C4-2B (cell line): ENCODE results near the gene CDK14.

Experiments
- CTCF ChIP-seq: fragments of 450-650 bp; conservative IDR thresholded peaks from 2 replicates; pipeline ENCODE4 v1.5.1; 2017; ENCODE audit warnings: mild to moderate bottlenecking
- ZFX ChIP-seq: fragments of 450-650 bp; IDR thresholded peaks from 2 replicates; pipeline ENCODE4 v1.6.1; 2017

GRCh38 chr7:91135300-91135699 lies 539.2 kb downstream of the CDK14 start:
- TF ChIP-seq CTCF (no peak), ZFX (no peak)
